B cell (primary cell): ENCODE data around the gene CRIM1. TPM values are rescaled to one million over a fixed set of nuclear protein-coding genes. Genes with fewer than 3 reads are reported as not detected.

Experiments
- ATAC-seq: fragments of 200-7000 bp; cut with Tn5 transposase; one replicate; pipeline ENCODE4 v1.10.0; 2021; ENCODE audit warnings: low read depth, mild to moderate bottlenecking, moderate number of reproducible peaks, moderate library complexity
- CTCF ChIA-PET: fragments of 350-600 bp; sonication (Branson Sonifier 250); formaldehyde crosslinking; loops from one replicate; lab custom pipeline; 2021; ENCODE audit warnings: antibody characterized with exemption, inconsistent platforms; lab: Charles Lee
- POLR2A ChIA-PET: fragments of 350-600 bp; sonication (Branson Sonifier 250); formaldehyde crosslinking; loops from one replicate; lab custom pipeline; 2021; ENCODE audit warnings: antibody characterized with exemption; lab: Charles Lee
- DNase-seq: peaks from one replicate; pipeline ENCODE4 v3.0.0; 2013
- H2AFZ ChIP-seq: 2 replicates; pipeline ENCODE4 v1.6.1; 2012; ENCODE audit warnings: mild to moderate bottlenecking, low read depth, low read length; ENCODE audit not compliant: insufficient read depth, poor library complexity, severe bottlenecking
- H3K27ac ChIP-seq, 2 donors: 1 replicate in 1 of 2; 2 replicates in 1 of 2; pipeline ENCODE4 v1.5.1; 2012 to 2013; ENCODE audit warnings: low read length in 2 of 2, mild to moderate bottlenecking in 2 of 2, moderate library complexity in 1 of 2
- H3K27me3 ChIP-seq, 4 experiments: fragments of 200-600 bp in 1 of 4; sonication (generic) in 1 of 4; replicated peaks in 1 of 4; 1 replicate in 2 of 4; 2 replicates in 2 of 4; pipeline versions ENCODE4 v1.6.1 to v1.7.0; 2013 to 2016; ENCODE audit warnings: low read length in 3 of 4, mild to moderate bottlenecking in 2 of 4, mixed read lengths in 1 of 4, moderate library complexity in 1 of 4; ENCODE audit not compliant: insufficient read depth in 4 of 4, control insufficient read depth in 3 of 4; ENCODE audit errors: control extremely low read depth in 1 of 4
- H3K36me3 ChIP-seq, 2 experiments: replicated peaks in 1 of 2; 1 replicate in 1 of 2; 2 replicates in 1 of 2; pipeline versions ENCODE4 v1.6.1 to v1.7.1; 2013; ENCODE audit warnings: low read length in 1 of 2; ENCODE audit not compliant: insufficient read depth in 2 of 2, control insufficient read depth in 1 of 2; ENCODE audit errors: control extremely low read depth in 1 of 2, extremely low read depth in 1 of 2
- H3K4me1 ChIP-seq, 2 donors: fragments of 200-600 bp in 1 of 2; sonication (generic) in 1 of 2; 1 replicate in 1 of 2; 2 replicates in 1 of 2; pipeline versions ENCODE4 v1.5.1 to v1.6.1; 2013 to 2017; ENCODE audit warnings: low read length in 2 of 2; ENCODE audit not compliant: control insufficient read depth in 2 of 2, insufficient read depth in 2 of 2
- H3K4me2 ChIP-seq: replicated peaks from 2 replicates; pipeline ENCODE3; 2012; ENCODE audit warnings: mild to moderate bottlenecking, low read depth, low read length; ENCODE audit not compliant: poor library complexity, severe bottlenecking
- H3K4me3 ChIP-seq, 5 experiments: fragments of 200-600 bp in 1 of 5; sonication (generic) in 1 of 5; 1 replicate in 3 of 5; 2 replicates in 2 of 5; pipeline versions ENCODE4 v1.5.1 to v1.7.0; 2011 to 2016; ENCODE audit warnings: low read length in 4 of 5, mild to moderate bottlenecking in 4 of 5, low read depth in 2 of 5, control low read depth in 1 of 5, moderate library complexity in 1 of 5; ENCODE audit not compliant: insufficient read depth in 1 of 5; ENCODE audit errors: control extremely low read depth in 1 of 5, extremely low read depth in 1 of 5
- H3K79me2 ChIP-seq: fragments of 200-600 bp; sonication (generic); one replicate; pipeline ENCODE4 v1.6.0; 2016; ENCODE audit warnings: low read length; ENCODE audit not compliant: control insufficient read depth, insufficient read depth
- H3K9ac ChIP-seq: fragments of 200-600 bp; sonication (generic); 2 replicates; pipeline ENCODE4 v1.6.1; 2017; ENCODE audit warnings: mild to moderate bottlenecking, low read length, moderate library complexity
- H3K9me3 ChIP-seq, 3 donors: one replicate each; pipeline versions ENCODE4 v1.6.1 to v1.7.1; 2013; ENCODE audit warnings: low read length in 2 of 3; ENCODE audit not compliant: control insufficient read depth in 2 of 3, insufficient read depth in 1 of 3; ENCODE audit errors: control extremely low read depth in 1 of 3
- H4K20me1 ChIP-seq: 2 replicates; pipeline ENCODE4 v1.6.0; 2012; ENCODE audit warnings: mild to moderate bottlenecking, low read length; ENCODE audit not compliant: insufficient read depth, control insufficient read depth, poor library complexity, severe bottlenecking
- H3K27ac Mint-ChIP-seq: one replicate; pipeline ENCODE4 v1.8.0; 2021; ENCODE audit warnings: mixed read lengths
- H3K27me3 Mint-ChIP-seq: one replicate; pipeline ENCODE4 v1.8.0; 2021; ENCODE audit warnings: mixed read lengths
- H3K4me1 Mint-ChIP-seq: one replicate; pipeline ENCODE4 v1.8.0; 2021; ENCODE audit warnings: mixed read lengths
- H3K4me3 Mint-ChIP-seq: one replicate; pipeline ENCODE4 v1.8.0; 2021; ENCODE audit warnings: mixed read lengths
- H3K9me3 Mint-ChIP-seq: one replicate; pipeline ENCODE4 v1.8.0; 2022; ENCODE audit warnings: mixed read lengths; ENCODE audit not compliant: insufficient read depth
- EZH2 ChIP-seq: IDR thresholded peaks from 2 replicates; pipeline ENCODE4 v1.6.1; 2012; ENCODE audit warnings: borderline replicate concordance, low read depth, mild to moderate bottlenecking, moderate library complexity, low read length; ENCODE audit not compliant: insufficient read depth, poor library complexity, severe bottlenecking
- WGBS: methylation state at CpG from one replicate; pipeline ENCODE4 v1.1.5; 2013; ENCODE audit warnings: missing lambda C conversion rate; ENCODE audit not compliant: insufficient coverage; 5-methylcytosine and 5-hydroxymethylcytosine counted together
- intact Hi-C: fragments of 100-400 bp; cut with micrococcal nuclease; formaldehyde crosslinking; loops from one replicate; pipeline ENCODE4 v1.10.0; 2022
- polyA plus RNA-seq: library from polyadenylated mRNA; depleted of rRNA; stranded (reverse); fragments of >200 nt; gene quantifications from 2 replicates; pipeline ENCODE4 v1.2.3, GENCODE V29; 2012
- total RNA-seq, 2 donors: library from RNA; stranded (reverse); fragments of 120-200 nt in 1 of 2; gene quantifications; 1 replicate in 1 of 2; 2 replicates in 1 of 2; pipeline versions ENCODE4 v1.2.3 to v1.2.4, GENCODE V29; 2013 to 2022
- TF ChIP-seq, protein P1 (sequence below): fragments of 200-600 bp; IDR thresholded peaks from one replicate; pipeline ENCODE4 v1.8.0; 2022; ENCODE audit warnings: antibody characterized with exemption, mild to moderate bottlenecking

Gene CRIM1
- total and polyA plus RNA-seq, 2 donors (not counting 1 experiment from before 2014, with no cell fraction given), result 1.3 to 5.0 TPM

GRCh38 chr2:36567711-36568408 is 212.3 kb downstream of the CRIM1 start:
- H3K27ac ChIP-seq, result no peak overlapping the region
- ChIA-PET POLR2A (no interaction called here), CTCF (interaction anchor here (0.5 kb wide), 1 partner anchor 45 kb away, joined by 3 read pairs; no protein-coding TSS in a partner anchor)
- peaks cover 4% of the 10 kb centered on the region for H3K79me2 ChIP-seq
- intact Hi-C loops, result no loop called here
- H3K9ac ChIP-seq, result no peak overlapping the region
- H3K9me3 ChIP-seq, result no peaks in the 10 kb centered on the region
- no peak for ATAC-seq
- no peak overlapping the region for H3K4me2 ChIP-seq
- no peaks in the 10 kb centered on the region for H4K20me1 ChIP-seq
- WGBS, result no CpG with 5 or more reads among the region's 6 CpGs
- no peaks in the 10 kb centered on the region for H3K9me3 Mint-ChIP-seq
- no peak overlapping the region for H3K4me3 ChIP-seq
- no peaks in the 10 kb centered on the region for H3K4me1 Mint-ChIP-seq
- H3K27me3 Mint-ChIP-seq, result no peaks in the 10 kb centered on the region
- no peaks in the 10 kb centered on the region for H3K4me1 ChIP-seq
- H3K36me3 ChIP-seq, result peaks cover 6 to 23% of the 10 kb centered on the region in 2 experiments
- no peak overlapping the region for H2AFZ ChIP-seq
- H3K27me3 ChIP-seq, result no peaks in the 10 kb centered on the region
- no peak for DNase-seq
- no peak overlapping the region for H3K4me3 Mint-ChIP-seq
- TF ChIP-seq, protein P1, sequence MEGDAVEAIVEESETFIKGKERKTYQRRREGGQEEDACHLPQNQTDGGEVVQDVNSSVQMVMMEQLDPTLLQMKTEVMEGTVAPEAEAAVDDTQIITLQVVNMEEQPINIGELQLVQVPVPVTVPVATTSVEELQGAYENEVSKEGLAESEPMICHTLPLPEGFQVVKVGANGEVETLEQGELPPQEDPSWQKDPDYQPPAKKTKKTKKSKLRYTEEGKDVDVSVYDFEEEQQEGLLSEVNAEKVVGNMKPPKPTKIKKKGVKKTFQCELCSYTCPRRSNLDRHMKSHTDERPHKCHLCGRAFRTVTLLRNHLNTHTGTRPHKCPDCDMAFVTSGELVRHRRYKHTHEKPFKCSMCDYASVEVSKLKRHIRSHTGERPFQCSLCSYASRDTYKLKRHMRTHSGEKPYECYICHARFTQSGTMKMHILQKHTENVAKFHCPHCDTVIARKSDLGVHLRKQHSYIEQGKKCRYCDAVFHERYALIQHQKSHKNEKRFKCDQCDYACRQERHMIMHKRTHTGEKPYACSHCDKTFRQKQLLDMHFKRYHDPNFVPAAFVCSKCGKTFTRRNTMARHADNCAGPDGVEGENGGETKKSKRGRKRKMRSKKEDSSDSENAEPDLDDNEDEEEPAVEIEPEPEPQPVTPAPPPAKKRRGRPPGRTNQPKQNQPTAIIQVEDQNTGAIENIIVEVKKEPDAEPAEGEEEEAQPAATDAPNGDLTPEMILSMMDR, result no peak
- no peak overlapping the region for H3K27ac Mint-ChIP-seq

DNA sequence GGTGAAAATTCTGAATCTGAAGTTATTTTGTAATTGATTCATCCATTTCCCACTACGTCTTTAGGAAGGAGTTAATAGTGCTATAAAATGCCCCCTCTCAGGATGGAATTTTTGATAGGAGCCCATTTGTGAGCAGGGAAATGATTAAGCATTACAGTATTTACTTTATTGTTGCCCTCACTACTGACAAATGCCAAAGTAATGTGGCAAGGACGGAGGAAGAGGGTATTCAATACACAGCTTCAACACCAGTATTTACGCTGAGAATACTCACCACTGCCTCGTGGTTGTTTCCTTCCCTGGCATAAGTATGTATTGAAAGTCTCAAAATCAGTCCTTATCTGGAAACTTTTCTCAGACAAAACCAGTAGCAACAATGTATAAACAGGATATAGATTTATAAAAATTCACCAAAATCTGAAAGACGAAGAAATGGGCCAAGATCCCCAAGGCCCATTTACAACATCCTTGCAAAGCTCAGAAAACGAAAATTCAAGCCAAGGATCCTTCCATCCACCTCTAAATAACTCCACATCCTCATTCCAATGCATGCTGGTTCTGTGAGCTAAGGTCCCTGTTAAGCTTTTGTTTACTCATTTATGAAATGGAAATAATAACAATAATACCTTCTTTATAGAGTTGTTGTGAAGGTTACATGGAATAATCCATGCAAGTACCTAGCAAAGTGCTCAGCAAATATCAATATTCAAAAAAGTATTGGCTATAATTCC is 213.1 kb downstream of the CRIM1 start:
- Mint-ChIP-seq H3K27me3 (no peaks in the 10 kb centered on the region), H3K27ac (no peak overlapping the region), H3K4me3 (no peak overlapping the region), H3K4me1 (no peaks in the 10 kb centered on the region), H3K9me3 (no peaks in the 10 kb centered on the region)
- Histone ChIP-seq H3K79me2 (peaks cover 4% of the 10 kb centered on the region), H3K4me2 (no peak overlapping the region), H3K27me3 (no peaks in the 10 kb centered on the region), H3K36me3 (peaks cover 6 to 25% of the 10 kb centered on the region in 2 experiments), H2AFZ (no peak overlapping the region), H3K9ac (no peak overlapping the region), H3K4me1 (no peaks in the 10 kb centered on the region), H4K20me1 (no peaks in the 10 kb centered on the region), H3K9me3 (no peaks in the 10 kb centered on the region), H3K27ac (no peak overlapping the region), H3K4me3 (no peak overlapping the region)
- 100% methylated on average over 2 of the region's 6 CpGs for WGBS
- ATAC-seq (no peak), DNase-seq (no peak)
- POLR2A ChIA-PET, result no interaction called here
- CTCF ChIA-PET, result interaction anchor here (0.5 kb wide), 1 partner anchor 46 kb away, joined by 3 read pairs; no protein-coding TSS in a partner anchor
- TF ChIP-seq EZH2, result no peak
- TF ChIP-seq, protein P1, result no peak
- intact Hi-C loops, result no loop called here
